Liver (tissue), 9 donors: ENCODE results near the gene TTC1. TPM values are rescaled to one million over a fixed set of nuclear protein-coding genes. Genes with fewer than 3 reads are reported as not detected.
A peak's percentile ranks its signal among the peaks of the same experiment; 100 is the strongest.

ENCODE experiments used
- DNase-seq: peaks from one replicate; pipeline ENCODE4 v3.0.0-alpha.2; 2017; ENCODE audit warnings: low spot score
- H3K27ac ChIP-seq, 2 donors: one replicate each; pipeline ENCODE4 v1.7.0; 2013; ENCODE audit warnings: inconsistent platforms in 2 of 2, low read length in 2 of 2, control low read depth in 1 of 2, low read depth in 1 of 2, mild to moderate bottlenecking in 1 of 2
- H3K27me3 ChIP-seq, 4 donors: one replicate each; pipeline versions ENCODE4 v1.6.1 to v1.7.0; 2013; ENCODE audit warnings: low read length in 3 of 4, inconsistent platforms in 1 of 4, mild to moderate bottlenecking in 1 of 4, moderate library complexity in 1 of 4; ENCODE audit not compliant: control insufficient read depth in 4 of 4, insufficient read depth in 4 of 4
- H3K36me3 ChIP-seq, 4 donors: one replicate each; pipeline versions ENCODE4 v1.6.1 to v1.7.0; 2013; ENCODE audit warnings: low read length in 3 of 4, mild to moderate bottlenecking in 3 of 4, low read depth in 1 of 4, moderate library complexity in 1 of 4; ENCODE audit not compliant: control insufficient read depth in 4 of 4, insufficient read depth in 3 of 4
- H3K4me1 ChIP-seq, 4 donors: one replicate each; pipeline versions ENCODE4 v1.6.1 to v1.7.0; 2013; ENCODE audit warnings: low read length in 3 of 4, mild to moderate bottlenecking in 3 of 4, moderate library complexity in 1 of 4; ENCODE audit not compliant: control insufficient read depth in 4 of 4, insufficient read depth in 4 of 4
- H3K4me3 ChIP-seq, 3 donors: one replicate each; pipeline versions ENCODE4 v1.6.1 to v1.7.0; 2013; ENCODE audit warnings: low read length in 3 of 3, control low read depth in 1 of 3, low read depth in 1 of 3, mild to moderate bottlenecking in 1 of 3
- H3K9ac ChIP-seq, 2 donors: one replicate each; pipeline ENCODE4 v1.7.0; 2013; ENCODE audit warnings: low read length in 2 of 2, mild to moderate bottlenecking in 2 of 2, moderate library complexity in 2 of 2, control low read depth in 1 of 2, low read depth in 1 of 2
- H3K9me3 ChIP-seq, 4 donors: one replicate each; pipeline versions ENCODE4 v1.6.1 to v1.7.0; 2013; ENCODE audit warnings: low read length in 3 of 4; ENCODE audit not compliant: control insufficient read depth in 4 of 4
- ATF3 ChIP-seq: IDR thresholded peaks from 2 replicates; pipeline ENCODE4 v1.6.1; 2016; ENCODE audit warnings: antibody characterized with exemption
- CTCF ChIP-seq: fragments of 150-350 bp; IDR thresholded peaks from 2 replicates; pipeline ENCODE4 v1.5.1; 2017; ENCODE audit warnings: improper control_type of control experiment, low read depth, low read length; ENCODE audit not compliant: missing input control
- EGR1 ChIP-seq, 2 donors: IDR thresholded peaks; 2 replicates each; pipeline ENCODE4 v1.6.1; 2016 to 2018; ENCODE audit warnings: antibody characterized with exemption in 2 of 2, low read depth in 2 of 2
- FOXA2 ChIP-seq: IDR thresholded peaks from 2 replicates; pipeline ENCODE4 v1.6.1; 2016; ENCODE audit warnings: antibody characterized with exemption
- GABPA ChIP-seq, 2 donors: IDR thresholded peaks in 1 of 2; conservative IDR thresholded peaks in 1 of 2; 2 replicates each; pipeline ENCODE4 v1.6.1; 2016; ENCODE audit warnings: antibody characterized with exemption in 2 of 2, mild to moderate bottlenecking in 1 of 2, moderate library complexity in 1 of 2
- HNF4A ChIP-seq, 2 donors: conservative IDR thresholded peaks; 2 replicates each; pipeline ENCODE4 v1.6.1; 2016; ENCODE audit warnings: antibody characterized with exemption in 2 of 2, mild to moderate bottlenecking in 2 of 2
- HNF4G ChIP-seq: IDR thresholded peaks from 2 replicates; pipeline ENCODE4 v1.6.1; 2016; ENCODE audit warnings: antibody characterized with exemption
- JUND ChIP-seq, 2 donors: IDR thresholded peaks; 2 replicates each; pipeline ENCODE4 v1.6.1; 2016; ENCODE audit warnings: antibody characterized with exemption in 2 of 2
- MAX ChIP-seq: IDR thresholded peaks from 2 replicates; pipeline ENCODE4 v1.6.1; 2016; ENCODE audit warnings: antibody characterized with exemption
- NR2F2 ChIP-seq: IDR thresholded peaks from 2 replicates; pipeline ENCODE4 v1.6.1; 2016; ENCODE audit warnings: antibody characterized with exemption
- RXRA ChIP-seq, 2 donors: IDR thresholded peaks; 2 replicates each; pipeline ENCODE4 v1.6.1; 2017 to 2018; ENCODE audit warnings: antibody characterized with exemption in 2 of 2, mild to moderate bottlenecking in 1 of 2
- YY1 ChIP-seq: IDR thresholded peaks from 2 replicates; pipeline ENCODE4 v1.6.1; 2016; ENCODE audit warnings: antibody characterized with exemption, mild to moderate bottlenecking
- ZBTB33 ChIP-seq: IDR thresholded peaks from 2 replicates; pipeline ENCODE4 v1.6.1; 2016; ENCODE audit warnings: antibody characterized with exemption
- WGBS: extraction: QIAGEN DNeasy Blood & Tissue Kit; methylation state at CpG from one replicate; pipeline ENCODE4 v1.1.7; 2013; 5-methylcytosine and 5-hydroxymethylcytosine counted together
- polyA plus RNA-seq, 2 donors: library from polyadenylated mRNA; stranded (reverse) in 1 of 2; unstranded in 1 of 2; fragments of 200-250 nt in 1 of 2; fragments of >200 nt in 1 of 2; fragmentation: Nextera tagmentation in 1 of 2; extraction: Ambion mirVana in 1 of 2; gene quantifications; one replicate each; pipeline versions ENCODE4 v1.2.1 to v1.2.3, GENCODE V29; 2013 to 2015
- total RNA-seq, 2 donors: library from RNA; depleted of rRNA; stranded (reverse); fragments of >200 nt; gene quantifications; one replicate each; pipeline ENCODE4 v1.2.3, GENCODE V29; 2014
- donor health status: healthy.
- donor health status: healthy.
- donor health status: healthy.
- donor health status: healthy.
- donor health status: healthy.

Gene TTC1
- total and polyA plus RNA-seq, 4 donors: 18.0 to 35.5 (median 22.2) TPM

- H3K4me1 ChIP-seq: peaks cover 4 to 10% (median 6%) of the 10 kb centered on the region in 4 donors
- H3K27me3 ChIP-seq: no peaks in the 10 kb centered on the region
- no peak for DNase-seq
- no peaks in the 10 kb centered on the region for H3K36me3 ChIP-seq
- TF ChIP-seq HNF4A (conservative IDR thresholded peaks at IDR 0.05) (no peak), CTCF (no peak), FOXA2 (no peak), RXRA (IDR thresholded peaks at IDR 0.05) (no peak), JUND (IDR thresholded peaks at IDR 0.05) (no peak), ZBTB33 (no peak), MAX (no peak), NR2F2 (no peak), YY1 (no peak), ATF3 (no peak), EGR1 (IDR thresholded peaks at IDR 0.05; ENCODE audit: low read depth in 2 of 2) (no peak), GABPA (IDR thresholded peaks at IDR 0.05 in 1 of 2, conservative IDR thresholded peaks at IDR 0.05 in 1 of 2) (no peak), HNF4G (no peak)
- WGBS: 46% methylated on average over 11 of the region's 11 CpGs
- no peak overlapping the region for H3K9ac ChIP-seq
- H3K9me3 ChIP-seq: no peaks in the 10 kb centered on the region
- H3K27ac ChIP-seq: no peak overlapping the region
- H3K4me3 ChIP-seq: peak overlapping the region in 1 of 3 donors; percentile 38
These were observed 37.4 kb upstream of the TTC1 start for GRCh38 chr5:159971514-159971913.

- no peak for DNase-seq
- Histone ChIP-seq H3K27ac (no peak overlapping the region), H3K36me3 (no peaks in the 10 kb centered on the region), H3K4me3 (peak overlapping the region in 1 of 3 donors; percentile 38), H3K9me3 (no peaks in the 10 kb centered on the region), H3K9ac (no peak overlapping the region), H3K4me1 (peaks cover 4 to 10% (median 6%) of the 10 kb centered on the region in 4 donors), H3K27me3 (no peaks in the 10 kb centered on the region)
- WGBS: 12% methylated on average over 76 of the region's 76 CpGs
- no peak for TF ChIP-seq MAX
- peak; percentile 6 for TF ChIP-seq CTCF
These were observed 36.9 kb upstream of the TTC1 start for GRCh38 chr5:159971931-159972461.
